ENCODE measurements around the gene ANXA3.

GRCh38 chr4:78606530-78607095 is 55.0 kb downstream of the ANXA3 start:
- TF ChIP-seq CTCF (IDR thresholded peaks at IDR 0.05; ENCODE audit: extremely low read depth in 1 of 2, insufficient read depth in 1 of 2, low read depth in 1 of 2, low read length in 2 of 2) (no peak), EZH2 (IDR thresholded peaks at IDR 0.05; ENCODE audit: borderline replicate concordance, low read depth, low read length, severe bottlenecking) (no peak), POLR2A (IDR thresholded peaks at IDR 0.05; ENCODE audit: low read depth, low read length) (no peak), POLR2AphosphoS5 (IDR thresholded peaks at IDR 0.05; ENCODE audit: insufficient read depth, low read depth, low read length) (no peak), FOS (IDR thresholded peaks at IDR 0.05; ENCODE audit: borderline replicate concordance, insufficient read depth, low read length) (no peak), MYC (IDR thresholded peaks at IDR 0.05; ENCODE audit: low read depth, low read length) (no peak), MAX (IDR thresholded peaks at IDR 0.05; ENCODE audit: insufficient read depth, insufficient read length) (no peak)
